Spleen (tissue), 11 donors: Measurements from ENCODE around the gene DDAH1. TPM values are rescaled to one million over a fixed set of nuclear protein-coding genes. Genes with fewer than 3 reads are reported as not detected.

Experiments
- DNase-seq: peaks from one replicate; pipeline ENCODE4 v3.0.0-alpha.2; 2020
- H3K27ac ChIP-seq, 8 donors: fragments of 200-600 bp; sonication (generic) in 7 of 8; 1 replicate in 4 of 8; 2 replicates in 4 of 8; pipeline versions ENCODE4 v1.5.0 to v1.8.0; 2016 to 2021; ENCODE audit warnings: inconsistent platforms in 4 of 8, mild to moderate bottlenecking in 4 of 8, moderate library complexity in 1 of 8
- H3K27me3 ChIP-seq, 7 donors: fragments of 200-600 bp; sonication (generic) in 6 of 7; replicated peaks in 1 of 7; 1 replicate in 4 of 7; 2 replicates in 3 of 7; pipeline versions ENCODE4 v1.5.0 to v1.8.0; 2016 to 2021; ENCODE audit warnings: inconsistent platforms in 3 of 7, mild to moderate bottlenecking in 1 of 7
- H3K36me3 ChIP-seq, 6 donors: fragments of 200-600 bp; sonication (generic) in 5 of 6; 1 replicate in 4 of 6; 2 replicates in 2 of 6; pipeline versions ENCODE4 v1.5.0 to v1.8.0; 2016 to 2021; ENCODE audit warnings: inconsistent platforms in 2 of 6
- H3K4me1 ChIP-seq, 6 donors: fragments of 200-600 bp; sonication (generic) in 5 of 6; 1 replicate in 3 of 6; 2 replicates in 3 of 6; pipeline versions ENCODE4 v1.5.0 to v1.8.0; 2016 to 2021; ENCODE audit warnings: inconsistent platforms in 3 of 6
- H3K4me3 ChIP-seq, 8 donors: fragments of 200-600 bp; sonication (generic) in 7 of 8; 1 replicate in 4 of 8; 2 replicates in 4 of 8; pipeline versions ENCODE4 v1.5.0 to v1.8.0; 2016 to 2021; ENCODE audit warnings: inconsistent platforms in 4 of 8, mild to moderate bottlenecking in 4 of 8, moderate library complexity in 2 of 8
- H3K9me3 ChIP-seq, 8 donors: fragments of 200-600 bp; sonication (generic) in 7 of 8; 1 replicate in 4 of 8; 2 replicates in 4 of 8; pipeline versions ENCODE4 v1.5.0 to v1.8.0; 2016 to 2021; ENCODE audit warnings: inconsistent platforms in 4 of 8
- CTCF ChIP-seq, 11 experiments: fragments of 200-600 bp in 7 of 11; fragments of 450-650 bp in 4 of 11; sonication (generic) in 4 of 11; IDR thresholded peaks in 8 of 11; conservative IDR thresholded peaks in 3 of 11; 1 replicate in 7 of 11; 2 replicates in 4 of 11; pipeline versions ENCODE4 v1.4.0 to v1.8.0; 2016 to 2021; ENCODE audit warnings: antibody characterized with exemption in 11 of 11, inconsistent platforms in 4 of 11, mild to moderate bottlenecking in 1 of 11
- POLR2A ChIP-seq, 3 donors: fragments of 450-650 bp; IDR thresholded peaks; one replicate each; pipeline ENCODE4 v1.5.1; 2017; ENCODE audit warnings: antibody characterized with exemption in 3 of 3, mild to moderate bottlenecking in 1 of 3
- POLR2AphosphoS5 ChIP-seq, 3 donors: sonication (generic); formaldehyde crosslinking; IDR thresholded peaks; one replicate each; pipeline ENCODE4 v1.5.1; 2017; ENCODE audit warnings: antibody characterized with exemption in 3 of 3
- WGBS, 5 donors: extraction: QIAGEN DNeasy Blood & Tissue Kit in 3 of 5; methylation state at CpG; one replicate each; pipeline versions ENCODE4 v1.1.5 to v1.1.7; 2013 to 2018; 5-methylcytosine and 5-hydroxymethylcytosine counted together
- intact Hi-C: fragments of 100-400 bp; cut with DNase I; formaldehyde crosslinking; loops from one replicate; pipeline ENCODE4 v1.15.0; 2023; ENCODE audit warnings: low total_unique reads
- polyA plus RNA-seq, 3 donors: library from polyadenylated mRNA; stranded (reverse); fragments of 200-250 nt; gene quantifications; one replicate each; pipeline ENCODE4 v1.2.1, GENCODE V29; 2013
- total RNA-seq, 7 donors: library from RNA; depleted of rRNA in 3 of 7; stranded (reverse); fragments of >200 nt in 3 of 7; fragmentation: NEBNext Ultra II Directional in 4 of 7; extraction: Animal tissue kit (Norgen Biotek cat#: 25700) in 4 of 7; gene quantifications; one replicate each; pipeline versions ENCODE4 v1.1.0 to v1.2.1, GENCODE V29; 2016 to 2021
- donor health status: healthy with polysubstance abuse.
- donor health status: DM: no; HTN: no; CAD: no; lungs with moderate emphysema.
- donor health status: DM: no; HTN: no; CAD: no.
- donor health status: Bipolar disorder and iron deficiency.
- donor health status: healthy.
- donor health status: DM: no; HTN: no; CAD: no.
- donor health status: DM: yes; HTN: yes; CAD: no.

The DDAH1 gene
- total and polyA plus RNA-seq, 10 donors: 1.8 to 19.8 (median 13.7) TPM

DNA sequence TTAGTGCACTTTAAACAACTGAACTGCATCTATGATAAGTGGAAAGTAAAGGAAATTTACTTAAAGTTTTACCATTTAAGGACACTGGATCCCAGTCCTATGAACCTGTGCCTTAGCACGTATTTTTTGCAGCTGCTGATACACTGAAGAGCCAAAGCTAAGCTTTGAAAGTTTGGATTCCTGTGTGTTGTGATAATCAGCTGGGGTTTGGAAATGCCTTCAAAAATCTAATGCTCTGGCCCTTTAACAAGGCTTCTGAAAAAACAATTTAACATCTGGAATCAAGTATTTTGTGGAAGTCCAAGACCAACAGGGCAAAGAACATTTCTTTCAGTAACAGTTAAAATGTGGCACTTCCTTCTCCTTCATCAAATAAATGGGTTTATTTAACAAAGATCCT is 51.8 kb downstream of the DDAH1 start:
- no peak for DNase-seq
- no peak for TF ChIP-seq CTCF (IDR thresholded peaks at IDR 0.05 in 8 of 11, conservative IDR thresholded peaks at IDR 0.05 in 3 of 11)
- no peak for TF ChIP-seq POLR2A (IDR thresholded peaks at IDR 0.05)
- TF ChIP-seq POLR2AphosphoS5 (IDR thresholded peaks at IDR 0.05): no peak
- Histone ChIP-seq H3K4me3 (no peak overlapping the region), H3K27me3 (no peaks in the 10 kb centered on the region), H3K27ac (no peak overlapping the region), H3K36me3 (no peaks in the 10 kb centered on the region), H3K4me1 (peaks cover 0 to under 1% (median 0%) of the 10 kb centered on the region in 6 donors), H3K9me3 (no peaks in the 10 kb centered on the region)
- intact Hi-C loops: no loop called here
- 68 to 100% (median 85%) methylated on average over 1 of the region's 1 CpG for WGBS, 5 donors

- intact Hi-C loops: no loop called here
- WGBS, 5 donors: 84 to 92% (median 90%) methylated on average over 5 of the region's 5 CpGs
- H3K4me3 ChIP-seq: no peak overlapping the region
- H3K27ac ChIP-seq: no peak overlapping the region
- DNase-seq: no peak
- TF ChIP-seq POLR2A (IDR thresholded peaks at IDR 0.05) (no peak), POLR2AphosphoS5 (IDR thresholded peaks at IDR 0.05) (no peak), CTCF (IDR thresholded peaks at IDR 0.05 in 8 of 11, conservative IDR thresholded peaks at IDR 0.05 in 3 of 11) (no peak)
- H3K9me3 ChIP-seq: no peaks in the 10 kb centered on the region
- peaks cover 0 to 14% (median 0%) of the 10 kb centered on the region in 6 donors for H3K4me1 ChIP-seq
- H3K36me3 ChIP-seq: no peaks in the 10 kb centered on the region
- no peaks in the 10 kb centered on the region for H3K27me3 ChIP-seq
These were observed 53.2 kb downstream of the DDAH1 start for GRCh38 chr1:85411567-85412305.

DNA sequence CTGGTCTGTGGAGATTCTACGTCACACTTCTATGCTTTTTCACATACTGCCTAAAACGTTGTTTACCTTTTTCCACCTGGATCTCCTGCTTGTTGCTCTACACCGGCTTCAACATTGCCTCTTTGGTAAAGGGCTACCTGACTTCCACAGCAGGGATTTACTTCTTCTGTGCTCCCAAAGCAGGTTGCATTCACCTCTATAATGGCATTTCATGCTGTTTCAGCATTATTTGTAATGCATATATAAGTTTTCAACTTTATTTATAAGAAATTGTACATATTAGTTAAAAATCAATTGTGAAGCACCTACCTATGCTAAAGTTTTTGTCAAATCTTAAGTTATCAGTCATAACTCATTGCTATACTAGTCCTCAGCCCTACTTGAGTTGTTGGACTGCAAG is 55.4 kb downstream of the DDAH1 start:
- intact Hi-C loops: no loop called here
- Histone ChIP-seq H3K9me3 (no peaks in the 10 kb centered on the region), H3K4me3 (no peak overlapping the region), H3K27ac (no peak overlapping the region), H3K36me3 (no peaks in the 10 kb centered on the region), H3K4me1 (peaks cover 0 to 16% (median 0%) of the 10 kb centered on the region in 6 donors), H3K27me3 (no peaks in the 10 kb centered on the region)
- 83 to 94% (median 89%) methylated on average over 3 of the region's 3 CpGs for WGBS, 5 donors
- no peak for DNase-seq
- TF ChIP-seq POLR2A (IDR thresholded peaks at IDR 0.05): no peak
- no peak for TF ChIP-seq POLR2AphosphoS5 (IDR thresholded peaks at IDR 0.05)
- no peak for TF ChIP-seq CTCF (IDR thresholded peaks at IDR 0.05 in 8 of 11, conservative IDR thresholded peaks at IDR 0.05 in 3 of 11)

- Histone ChIP-seq H3K27ac (peak overlapping the region in 6 of 8 donors; percentile 16 to 56 (median 30)), H3K9me3 (no peaks in the 10 kb centered on the region), H3K27me3 (no peaks in the 10 kb centered on the region), H3K36me3 (no peaks in the 10 kb centered on the region), H3K4me1 (peaks cover 0 to 16% (median 0%) of the 10 kb centered on the region in 6 donors), H3K4me3 (no peak overlapping the region)
- intact Hi-C loops: no loop called here
- no peak for DNase-seq
- WGBS, 5 donors: 83 to 92% (median 89%) methylated on average over 5 of the region's 5 CpGs
- TF ChIP-seq POLR2A (IDR thresholded peaks at IDR 0.05): no peak
- TF ChIP-seq CTCF (IDR thresholded peaks at IDR 0.05 in 8 of 11, conservative IDR thresholded peaks at IDR 0.05 in 3 of 11): no peak
- no peak for TF ChIP-seq POLR2AphosphoS5 (IDR thresholded peaks at IDR 0.05)
These were observed 57.1 kb downstream of the DDAH1 start for GRCh38 chr1:85407746-85408377.
